NCI-H2196 treated with DMSO at 0.1 percent for 48 hours (cell line): ENCODE data around the gene ELMO2.

Source experiments
- DNase-seq: peaks from one replicate; lab custom pipeline; 2025; ENCODE audit not compliant: unreplicated experiment; lab: John Stamatoyannopoulos, UW

ELMO2 gene

DNA sequence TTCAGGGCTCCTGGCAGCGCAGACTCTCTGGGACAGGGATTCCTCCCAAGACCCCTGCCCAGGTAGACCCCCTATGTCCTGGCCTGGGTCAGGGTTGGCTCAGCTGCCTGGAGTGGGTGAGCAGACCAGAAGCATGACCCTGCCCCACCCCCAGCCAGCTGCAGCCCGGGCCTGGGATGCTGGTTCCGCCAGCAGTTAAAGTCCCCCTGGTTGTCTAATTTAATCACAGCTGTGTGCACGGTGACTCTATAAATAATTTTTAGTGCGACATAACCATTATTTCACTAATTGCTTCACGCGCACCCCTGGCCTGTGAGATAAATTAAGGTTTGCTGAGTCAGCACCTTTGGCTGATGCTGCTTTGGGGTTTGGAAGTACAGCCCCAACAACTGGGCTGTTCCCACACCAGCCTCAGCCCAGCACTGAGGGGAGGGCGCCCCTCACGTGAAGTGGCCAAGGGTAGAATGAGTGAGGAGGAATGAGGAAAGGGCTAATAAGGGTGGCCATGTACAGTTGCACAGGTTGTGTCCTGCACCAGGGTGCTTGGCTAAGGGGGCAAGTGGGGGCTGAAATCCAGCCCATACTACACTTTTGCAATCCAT is 72.0 kb downstream of the ELMO2 start:
- no peak for DNase-seq

DNA sequence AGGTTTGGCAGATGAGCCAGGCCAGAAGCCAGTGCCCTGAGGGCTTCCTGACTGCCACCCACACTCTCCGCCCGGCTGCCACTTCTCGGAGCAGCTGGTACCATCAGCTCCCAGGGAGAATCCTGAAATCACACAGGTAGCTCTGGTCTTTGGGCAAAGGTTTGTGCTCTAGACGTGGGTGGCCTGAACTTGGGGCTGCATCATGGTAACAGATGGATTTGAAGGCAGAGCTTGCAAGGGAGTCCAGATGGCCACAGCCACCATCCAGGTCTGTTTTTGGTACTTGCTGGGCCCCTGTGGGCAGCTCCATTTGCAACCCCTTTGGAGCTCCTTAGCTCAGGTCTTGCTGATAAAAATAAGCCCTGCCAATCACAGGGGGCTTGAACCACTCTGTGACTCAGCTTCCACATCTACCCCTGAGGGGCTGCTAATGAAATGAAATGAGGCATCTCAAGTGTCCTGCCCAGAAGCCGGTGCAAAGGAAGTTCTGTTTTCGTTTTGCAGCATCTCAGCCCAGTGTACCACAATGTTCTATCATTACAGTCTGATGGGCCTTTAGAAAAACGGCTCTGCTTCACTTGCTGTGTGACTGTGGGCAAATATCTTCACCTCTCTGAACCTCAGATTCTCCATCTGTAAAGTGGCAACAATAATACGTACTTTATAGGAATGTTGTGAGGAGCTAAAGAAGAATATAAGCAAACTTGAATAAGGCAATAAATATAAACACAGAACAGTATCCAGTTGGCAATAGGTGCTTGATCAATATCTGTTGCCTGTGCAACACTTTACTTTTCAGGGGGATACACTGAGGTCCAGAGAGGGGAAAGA is 73.0 kb downstream of the ELMO2 start:
- DNase-seq: no peak

DNA sequence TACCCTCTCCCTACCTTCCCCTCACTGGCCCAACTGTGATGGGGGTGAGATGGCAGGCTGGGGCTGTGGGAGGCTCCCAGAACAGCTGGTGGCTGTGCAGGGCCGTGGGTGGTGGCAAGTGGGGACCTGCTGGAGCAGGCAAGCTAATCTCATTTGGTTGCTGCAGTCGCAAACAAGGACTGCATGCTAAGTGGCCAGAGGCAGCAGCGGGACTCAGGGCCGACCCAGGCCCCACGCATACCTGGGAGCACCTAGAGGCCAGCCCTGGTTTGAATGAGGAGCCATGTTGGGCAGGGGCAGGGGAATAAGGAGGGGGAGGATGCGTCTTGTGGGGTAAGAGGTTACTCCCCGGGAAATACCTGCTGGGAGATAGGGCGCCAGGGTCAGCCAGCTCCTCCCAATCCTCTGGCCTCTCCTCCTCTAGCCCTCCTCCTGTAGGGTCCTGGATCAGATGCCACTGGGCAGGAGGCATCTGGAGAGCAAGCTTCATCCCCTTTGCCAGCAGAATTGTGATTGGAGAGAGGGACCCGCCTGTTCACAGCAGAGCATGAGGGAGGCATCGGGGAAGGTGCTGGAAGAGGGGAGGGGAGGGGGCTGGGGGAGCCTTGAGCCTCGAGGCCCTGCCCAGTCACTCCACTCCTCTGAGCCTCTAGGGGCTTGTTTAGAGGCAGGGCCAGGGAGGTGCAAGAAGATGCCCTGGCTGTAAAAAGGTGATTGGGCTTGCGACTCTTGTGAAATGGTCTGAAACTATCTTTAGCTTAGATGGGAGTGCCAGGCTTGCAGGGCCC is 73.8 kb downstream of the ELMO2 start:
- peak; percentile 56 for DNase-seq

DNA sequence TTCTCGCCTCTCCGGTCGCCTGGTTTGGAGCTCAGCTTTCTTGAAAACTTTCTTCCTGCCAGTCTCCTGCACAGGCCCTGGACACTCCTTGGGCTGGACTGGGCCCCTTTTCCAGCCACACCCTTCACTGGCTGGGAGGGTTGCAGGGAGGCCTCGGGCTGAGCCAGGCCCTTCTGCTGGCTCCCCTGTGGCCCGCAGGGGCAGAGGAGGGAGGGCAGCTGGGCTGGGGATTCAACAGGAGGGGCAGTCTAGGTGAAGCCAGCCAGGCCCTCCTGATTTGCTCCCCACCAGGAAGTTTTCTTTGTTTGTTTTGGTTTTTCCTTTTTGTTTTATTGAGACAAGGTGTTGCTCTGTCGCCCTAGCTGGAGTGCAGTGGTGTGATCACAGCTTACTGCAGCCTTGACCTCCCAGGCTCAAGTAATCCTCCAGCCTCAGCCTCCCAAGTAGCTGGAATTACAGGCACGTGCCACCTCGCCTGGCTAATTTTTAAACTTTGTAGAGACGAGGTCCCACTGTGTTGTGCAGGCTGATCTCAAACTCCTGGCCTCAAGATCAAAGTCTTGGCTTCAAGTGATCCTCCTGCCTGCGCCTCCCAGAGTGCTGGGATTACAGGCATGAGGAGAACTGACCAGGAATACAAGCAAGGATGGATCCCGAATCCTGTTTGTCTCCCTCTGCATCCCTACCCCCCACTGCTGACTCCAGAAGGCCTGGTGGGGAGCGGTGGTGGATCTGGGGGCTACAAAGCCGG is 74.6 kb downstream of the ELMO2 start:
- DNase-seq: no peak

DNA sequence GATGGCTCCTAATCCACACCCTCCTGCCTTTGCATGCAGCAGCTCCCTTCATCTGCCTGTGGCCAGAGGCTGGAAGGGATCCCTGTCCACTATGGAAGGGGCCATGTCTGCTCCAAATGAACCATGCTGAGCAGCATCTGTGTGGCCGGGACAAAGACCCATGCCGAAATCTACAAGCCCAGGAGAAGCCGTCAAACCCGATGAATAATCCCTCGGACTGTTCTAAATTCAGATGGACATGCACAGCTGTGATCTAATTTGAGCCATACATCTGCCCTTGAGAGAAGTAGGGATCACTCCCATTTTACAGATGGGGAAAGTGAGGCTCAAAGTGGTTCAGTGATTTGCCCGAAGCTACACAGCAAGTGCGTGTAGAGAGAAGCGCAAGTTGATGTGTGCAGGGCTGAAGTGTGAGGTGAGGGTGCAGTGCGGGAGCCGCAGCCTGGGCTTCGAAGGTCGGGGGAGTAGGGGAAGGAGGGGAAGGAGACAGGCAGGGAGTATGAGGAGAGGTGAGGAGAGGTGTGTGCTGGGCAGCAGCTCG is 75.5 kb downstream of the ELMO2 start:
- no peak for DNase-seq

DNA sequence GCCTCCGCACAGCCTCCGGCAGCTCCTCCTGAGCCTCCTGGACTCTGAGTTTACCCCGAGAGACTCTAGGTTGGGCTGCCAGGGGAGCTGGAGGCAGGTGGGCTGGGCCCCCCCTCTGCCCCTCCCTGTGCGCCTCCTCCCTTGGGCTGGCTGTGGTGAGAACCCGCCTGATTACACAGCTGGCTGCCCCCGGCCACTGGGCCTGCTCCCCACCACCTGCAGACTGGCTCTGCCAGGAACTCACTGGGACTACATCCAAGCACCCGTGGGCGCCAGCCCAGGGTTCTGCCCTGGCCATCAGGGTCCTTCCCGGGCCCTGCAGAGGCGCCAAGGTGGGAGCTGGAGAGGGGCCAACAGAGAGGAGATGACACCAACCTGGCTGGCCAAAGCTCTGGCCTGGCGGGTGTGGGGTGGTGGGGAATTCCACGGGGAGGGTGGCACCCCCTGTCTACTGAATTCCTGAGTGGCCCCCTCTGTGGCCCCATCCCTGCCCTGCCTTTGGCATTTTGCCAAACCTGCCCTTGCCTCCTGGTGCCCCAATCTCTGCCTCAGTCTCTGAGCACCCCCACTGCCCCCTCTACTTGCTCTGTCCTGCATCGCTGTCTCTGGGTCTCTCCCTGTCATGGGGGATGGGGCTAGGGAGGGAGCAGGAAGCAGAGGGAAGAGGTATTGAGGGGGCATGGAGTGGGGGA is 76.2 kb downstream of the ELMO2 start:
- DNase-seq: peak; percentile 79

DNA sequence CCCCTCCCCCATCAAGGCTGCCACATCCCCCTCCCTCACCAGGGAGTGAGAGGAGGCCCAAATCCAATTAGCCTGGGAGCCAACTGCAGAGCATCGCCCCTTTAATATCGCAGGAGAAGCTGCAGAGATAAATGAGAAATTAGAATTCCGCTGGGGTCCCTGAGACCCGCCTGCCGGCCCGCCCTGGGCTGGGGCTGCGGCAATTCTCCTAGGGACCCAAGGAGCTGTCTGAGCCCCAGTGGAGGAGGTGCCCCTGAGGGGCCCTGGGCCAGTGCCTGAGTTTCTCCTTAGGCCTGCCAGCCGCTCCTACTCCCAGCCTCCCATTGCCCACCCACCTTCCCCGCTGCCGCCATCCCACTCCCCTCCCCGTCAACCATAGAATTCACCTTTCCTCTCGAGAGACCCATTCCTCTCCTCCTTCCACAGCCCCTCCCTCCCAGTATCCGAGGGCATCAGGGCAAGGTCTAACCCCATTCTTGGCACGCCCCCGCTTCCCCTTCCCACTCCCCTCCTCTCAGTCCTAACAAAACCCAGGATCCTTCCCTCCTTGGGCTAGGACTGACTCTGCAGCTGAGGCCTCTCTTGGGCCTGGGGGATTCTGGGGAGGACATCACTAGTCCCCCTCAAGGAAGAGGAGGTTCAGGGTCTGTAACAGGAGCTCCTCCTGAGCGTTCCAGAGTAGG is 78.1 kb downstream of the ELMO2 start:
- DNase-seq: no peak

DNA sequence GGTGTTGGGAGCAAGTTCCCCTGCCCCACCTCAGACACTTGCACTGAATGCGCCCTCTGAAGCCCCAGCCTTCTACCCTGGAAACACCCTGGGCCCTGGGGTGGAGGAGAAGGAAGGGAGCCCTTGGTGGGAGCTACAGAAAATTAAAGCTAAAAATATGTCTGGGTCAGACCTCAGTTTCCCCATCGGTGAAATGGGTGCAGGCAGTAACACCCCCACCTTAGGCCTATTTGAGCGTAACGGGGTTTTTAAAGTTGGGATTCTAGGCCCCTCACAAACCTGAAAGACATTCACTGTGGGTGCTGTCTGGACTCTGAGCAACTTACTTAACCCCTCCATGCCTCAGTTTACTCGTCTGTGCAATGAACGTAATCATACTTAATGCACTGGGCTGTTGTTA is 78.9 kb downstream of the ELMO2 start:
- no peak for DNase-seq

DNA sequence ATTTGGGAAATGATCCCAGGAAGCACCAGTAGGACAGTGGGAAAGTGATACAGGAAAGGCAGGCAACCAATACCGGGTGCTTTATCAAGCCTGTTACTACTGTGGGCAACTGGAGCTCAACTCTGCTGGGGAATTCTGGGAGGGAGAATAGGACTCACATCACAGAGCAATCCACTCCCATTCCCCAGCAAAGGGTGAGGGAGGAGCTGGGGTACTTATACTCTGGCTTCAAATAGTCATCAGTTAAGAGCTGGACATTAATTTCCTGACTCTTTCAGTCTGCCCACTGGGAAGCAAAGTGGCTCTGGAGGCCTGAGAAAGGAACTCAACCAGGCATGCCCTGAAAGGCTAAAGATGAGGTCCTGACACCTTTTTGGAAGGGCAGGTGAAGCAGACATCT is 80.6 kb downstream of the ELMO2 start:
- no peak for DNase-seq

DNA sequence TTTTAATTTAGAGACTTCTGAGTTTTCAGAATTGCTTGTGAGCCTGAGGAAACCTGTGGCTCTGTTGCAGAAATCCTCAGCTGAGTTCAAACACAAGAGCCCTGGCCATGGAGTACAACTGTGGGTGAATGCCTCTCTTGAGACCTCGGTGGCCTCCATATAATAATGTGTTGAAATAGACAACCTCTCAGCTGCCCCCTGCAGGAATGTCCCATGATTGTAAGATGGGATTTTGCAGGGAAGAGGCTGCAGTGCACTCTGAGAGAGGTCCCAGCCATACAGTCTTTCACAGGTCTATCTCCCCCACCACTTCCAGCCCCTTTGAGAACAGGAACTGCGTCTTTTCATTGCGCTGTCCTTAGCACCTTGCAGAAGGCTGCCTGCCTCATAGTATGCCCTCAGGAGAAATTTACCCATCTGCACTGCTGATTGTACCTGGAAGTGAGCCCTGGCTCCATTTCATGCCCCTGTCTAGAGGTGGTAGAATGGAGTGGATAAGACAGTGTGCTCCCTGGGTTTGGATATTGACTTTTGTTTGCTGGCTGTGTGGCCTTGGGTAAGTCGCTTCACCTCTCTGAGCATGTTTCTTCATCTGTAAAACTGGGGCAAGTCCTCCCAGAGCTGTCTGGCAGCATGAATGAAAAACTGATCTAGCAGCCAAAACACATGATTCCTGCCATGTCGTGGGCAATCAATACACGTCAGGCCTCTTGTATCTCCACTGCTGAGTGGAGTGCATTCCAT is 81.3 kb downstream of the ELMO2 start:
- no peak for DNase-seq

DNA sequence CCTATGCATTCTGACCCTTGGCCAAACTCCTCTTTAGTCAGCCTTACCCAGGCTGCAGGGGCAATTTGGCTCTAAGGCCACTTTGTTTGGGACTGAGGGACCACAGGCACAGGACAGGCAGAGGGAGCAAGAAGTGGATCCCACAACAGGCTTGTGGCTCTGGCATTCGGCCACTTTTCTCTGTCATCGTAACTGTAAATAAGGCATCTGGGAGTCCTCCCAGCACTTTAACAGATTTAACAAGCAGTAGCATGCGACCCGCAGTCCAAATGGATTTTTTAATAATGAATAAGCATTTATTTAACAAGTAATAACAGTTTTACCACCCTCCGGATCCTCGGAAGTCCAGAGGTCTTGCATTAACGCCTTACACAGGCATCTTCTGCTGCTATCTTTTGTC is 82.0 kb downstream of the ELMO2 start:
- no peak for DNase-seq

DNA sequence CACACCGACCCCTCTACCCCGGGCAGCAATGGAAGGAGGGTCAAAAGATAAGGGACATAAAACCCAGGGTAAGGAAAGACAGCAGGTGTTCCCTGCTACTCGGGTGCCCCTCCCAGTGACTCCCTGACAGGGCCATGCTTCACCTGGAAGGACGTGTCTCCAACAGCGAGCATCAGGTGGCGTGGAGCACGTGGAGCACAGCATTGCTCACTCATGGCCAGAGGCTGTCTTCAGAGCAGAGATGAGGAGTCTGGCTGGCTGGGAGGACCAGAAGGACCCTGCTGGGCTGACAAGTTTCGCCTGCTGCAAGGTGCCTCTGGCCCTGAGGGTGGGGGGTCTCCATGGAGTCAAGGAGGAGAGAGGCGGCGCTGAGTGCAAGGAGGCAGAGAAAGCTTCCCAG is 82.9 kb downstream of the ELMO2 start:
- DNase-seq: no peak

DNA sequence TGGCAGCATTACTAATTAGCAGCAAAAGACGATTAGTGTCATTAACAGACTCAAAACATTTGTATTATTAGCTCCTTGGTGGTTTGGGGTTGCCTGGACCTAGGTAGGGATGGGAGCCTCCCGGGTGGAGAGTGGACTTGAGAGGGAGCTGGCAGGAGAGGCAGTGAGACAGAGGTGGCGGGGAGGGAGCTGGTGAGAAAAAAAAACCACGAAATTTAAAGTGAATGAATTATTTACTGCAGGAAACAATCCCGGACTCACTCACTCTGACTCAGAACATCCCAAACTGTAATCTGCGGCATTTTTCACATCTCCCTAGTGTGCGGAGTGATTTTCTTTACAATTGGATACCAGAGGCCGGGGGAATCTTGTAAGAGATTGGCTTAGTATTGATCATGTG is 83.8 kb downstream of the ELMO2 start:
- no peak for DNase-seq

DNA sequence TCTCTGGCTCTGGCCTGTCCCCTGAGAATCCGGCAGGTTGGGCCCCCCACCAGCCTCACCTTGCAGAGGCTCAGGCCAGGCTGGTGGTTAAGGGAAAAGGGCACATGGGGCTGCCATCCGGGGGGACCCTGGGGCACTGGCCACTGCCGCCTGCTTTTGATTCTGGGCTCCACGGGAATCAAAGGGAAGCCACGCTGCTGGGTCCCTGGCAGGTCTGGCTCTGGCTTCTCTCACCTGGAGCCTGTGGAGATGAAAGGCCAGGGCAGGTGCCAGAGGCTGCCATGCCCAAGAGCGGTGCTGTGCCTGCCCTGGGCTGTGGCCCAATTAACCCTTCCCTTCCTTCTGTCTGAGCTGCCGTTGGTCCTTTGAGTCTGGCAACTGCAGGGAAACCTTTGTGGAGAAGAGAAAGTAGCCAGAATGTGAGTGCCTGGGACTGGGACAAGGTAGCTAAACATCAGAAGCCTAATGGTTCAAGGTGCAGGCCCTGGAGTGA is 88.7 kb downstream of the ELMO2 start:
- DNase-seq: peak; percentile 64

DNA sequence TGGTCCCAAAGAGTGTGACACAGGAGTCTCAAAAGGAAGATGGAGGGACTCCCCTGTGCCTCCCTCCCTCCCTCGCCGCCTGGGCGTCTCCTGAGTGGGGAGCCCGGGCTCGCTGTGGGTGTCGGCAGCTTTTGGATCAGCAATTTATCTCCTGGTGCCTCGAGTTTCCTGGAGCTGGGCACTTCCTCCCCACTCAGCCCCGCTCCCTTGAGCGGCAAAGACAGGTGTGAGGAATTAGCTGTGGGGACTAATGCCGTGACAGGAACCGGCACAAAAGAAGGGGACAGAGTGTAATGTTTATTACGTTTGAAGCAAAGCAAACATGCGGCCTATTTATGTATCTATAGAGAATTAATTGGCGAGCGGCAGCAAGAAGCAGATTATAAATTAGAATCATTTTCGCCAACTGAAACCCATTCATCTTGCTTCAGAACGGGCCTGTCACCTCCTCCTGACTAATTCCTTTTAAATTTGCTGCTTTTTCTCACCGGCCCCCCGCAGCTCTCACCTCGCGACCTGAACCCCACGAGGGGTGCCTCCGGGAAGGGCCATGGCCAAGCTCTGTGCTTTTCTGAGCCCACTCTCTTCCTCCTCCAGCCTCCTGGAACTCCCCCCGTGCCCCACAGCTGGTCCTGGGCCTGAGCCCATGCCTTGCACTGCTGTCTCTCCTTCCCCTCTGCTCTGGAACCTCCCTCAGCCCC is 89.3 kb downstream of the ELMO2 start:
- DNase-seq: no peak
